PC-3 (cell line): Measurements from ENCODE around the gene CCDC190.

Source experiments
- EZH2 ChIP-seq: fragments of 300-600 bp; sonication (generic); IDR thresholded peaks from one replicate; pipeline ENCODE4 v1.6.1; 2017; ENCODE audit warnings: antibody characterized with exemption, mild to moderate bottlenecking, low read length; ENCODE audit not compliant: unreplicated experiment
- EZH2phosphoT487 ChIP-seq: fragments of 300-600 bp; sonication (generic); IDR thresholded peaks from 2 replicates; pipeline ENCODE4 v1.6.1; 2018; ENCODE audit warnings: mild to moderate bottlenecking, antibody characterized with exemption, low read length, borderline replicate concordance
- TF ChIP-seq, protein P1 (sequence below): fragments of 300-600 bp; sonication (generic); conservative IDR thresholded peaks from 2 replicates; pipeline ENCODE4 v1.5.1; 2017; ENCODE audit warnings: antibody characterized with exemption, low read depth, mild to moderate bottlenecking, low read length

DNA sequence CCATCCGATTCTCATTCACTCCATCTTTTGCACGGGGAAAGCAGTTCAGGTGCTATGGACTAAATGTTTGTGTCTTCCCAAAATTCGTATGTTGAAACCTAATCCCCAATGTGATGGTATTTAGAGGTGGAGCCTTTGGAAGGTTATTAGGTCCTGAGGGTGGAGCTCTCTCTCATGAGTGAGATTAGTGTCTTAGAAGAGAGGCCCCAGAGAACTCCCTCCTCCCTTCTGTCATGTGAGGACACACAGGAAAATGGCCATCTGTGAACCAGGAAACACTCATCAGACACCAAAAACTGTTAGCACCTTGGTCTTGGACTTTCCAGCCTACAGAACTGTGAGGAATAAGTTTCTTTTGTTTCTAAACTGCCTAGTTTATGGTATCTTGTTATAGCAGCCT is 15.8 kb upstream of the CCDC190 start:
- TF ChIP-seq, protein P1, sequence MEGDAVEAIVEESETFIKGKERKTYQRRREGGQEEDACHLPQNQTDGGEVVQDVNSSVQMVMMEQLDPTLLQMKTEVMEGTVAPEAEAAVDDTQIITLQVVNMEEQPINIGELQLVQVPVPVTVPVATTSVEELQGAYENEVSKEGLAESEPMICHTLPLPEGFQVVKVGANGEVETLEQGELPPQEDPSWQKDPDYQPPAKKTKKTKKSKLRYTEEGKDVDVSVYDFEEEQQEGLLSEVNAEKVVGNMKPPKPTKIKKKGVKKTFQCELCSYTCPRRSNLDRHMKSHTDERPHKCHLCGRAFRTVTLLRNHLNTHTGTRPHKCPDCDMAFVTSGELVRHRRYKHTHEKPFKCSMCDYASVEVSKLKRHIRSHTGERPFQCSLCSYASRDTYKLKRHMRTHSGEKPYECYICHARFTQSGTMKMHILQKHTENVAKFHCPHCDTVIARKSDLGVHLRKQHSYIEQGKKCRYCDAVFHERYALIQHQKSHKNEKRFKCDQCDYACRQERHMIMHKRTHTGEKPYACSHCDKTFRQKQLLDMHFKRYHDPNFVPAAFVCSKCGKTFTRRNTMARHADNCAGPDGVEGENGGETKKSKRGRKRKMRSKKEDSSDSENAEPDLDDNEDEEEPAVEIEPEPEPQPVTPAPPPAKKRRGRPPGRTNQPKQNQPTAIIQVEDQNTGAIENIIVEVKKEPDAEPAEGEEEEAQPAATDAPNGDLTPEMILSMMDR, result no peak
- no peak for TF ChIP-seq EZH2phosphoT487
- no peak for TF ChIP-seq EZH2
